Myocyte (in vitro differentiated cells): ENCODE results near the gene GRIA1. TPM values are rescaled to one million over a fixed set of nuclear protein-coding genes. Genes with fewer than 3 reads are reported as not detected.

Experiments used
- DNase-seq: peaks from one replicate; pipeline ENCODE4 v3.0.0-alpha.2; 2012; ENCODE audit warnings: low read depth
- total RNA-seq: library from RNA; depleted of rRNA; stranded (reverse); fragments of >200 nt; gene quantifications from 2 replicates; pipeline ENCODE4 v1.2.3, GENCODE V29; 2014

Gene GRIA1
- total RNA-seq, 1 donor from 2014 or later: 4.7 TPM

GRCh38 chr5:153770066-153770465 is 279.6 kb downstream of the GRIA1 start:
- no peak for DNase-seq

- no peak for DNase-seq
Observed at GRCh38 chr5:153774686-153775085, 284.2 kb downstream of the GRIA1 start.

- no peak for DNase-seq
Observed at GRCh38 chr5:153775923-153776322, 285.5 kb downstream of the GRIA1 start.

GRCh38 chr5:153777681-153778581 is 287.5 kb downstream of the GRIA1 start:
- no peak for DNase-seq

- DNase-seq: no peak
Observed at GRCh38 chr5:153779836-153780235, 289.4 kb downstream of the GRIA1 start.

- no peak for DNase-seq
Observed at GRCh38 chr5:153780876-153781705, 290.6 kb downstream of the GRIA1 start.

GRCh38 chr5:153782589-153783361 is 292.3 kb downstream of the GRIA1 start:
- DNase-seq: peak; percentile 40

GRCh38 chr5:153783362-153783658 is 292.8 kb downstream of the GRIA1 start:
- DNase-seq: no peak

GRCh38 chr5:153784277-153784676 is 293.8 kb downstream of the GRIA1 start:
- DNase-seq: no peak

- no peak for DNase-seq
Observed at GRCh38 chr5:153791339-153791738, 300.9 kb downstream of the GRIA1 start.

- DNase-seq: no peak
Observed at GRCh38 chr5:153792305-153792704, 301.8 kb downstream of the GRIA1 start.

GRCh38 chr5:153793699-153794098 is 303.2 kb downstream of the GRIA1 start:
- peak; percentile 47 for DNase-seq

GRCh38 chr5:153794327-153794726 is 303.9 kb downstream of the GRIA1 start:
- DNase-seq: no peak

GRCh38 chr5:153796527-153796926 is 306.1 kb downstream of the GRIA1 start:
- no peak for DNase-seq

- no peak for DNase-seq
Observed at GRCh38 chr5:153797484-153797883, 307.0 kb downstream of the GRIA1 start.

- DNase-seq: no peak
Observed at GRCh38 chr5:153798830-153799229, 308.4 kb downstream of the GRIA1 start.

- DNase-seq: no peak
Observed at GRCh38 chr5:153799466-153799865, 309.0 kb downstream of the GRIA1 start.

GRCh38 chr5:153802050-153802821 is 311.8 kb downstream of the GRIA1 start:
- no peak for DNase-seq

- DNase-seq: no peak
Observed at GRCh38 chr5:153807801-153808200, 317.3 kb downstream of the GRIA1 start.

- no peak for DNase-seq
Observed at GRCh38 chr5:153809166-153809565, 318.7 kb downstream of the GRIA1 start.

GRCh38 chr5:153813901-153814300 is 323.4 kb downstream of the GRIA1 start:
- DNase-seq: no peak
